Sigmoid colon (tissue), 7 donors: ENCODE measurements around the gene TMEM87A. TPM values are rescaled to one million over a fixed set of nuclear protein-coding genes. Genes with fewer than 3 reads are reported as not detected.

ENCODE experiments used
- DNase-seq: peaks from one replicate; pipeline ENCODE4 v3.0.0-alpha.2; 2019
- H3K27ac ChIP-seq, 4 donors: fragments of 200-600 bp; sonication (generic); one replicate each; pipeline ENCODE4 v1.5.1; 2016 to 2019; ENCODE audit warnings: mild to moderate bottlenecking in 1 of 4
- H3K27me3 ChIP-seq, 3 donors: fragments of 200-600 bp; sonication (generic); one replicate each; pipeline ENCODE4 v1.5.1; 2019; ENCODE audit warnings: mild to moderate bottlenecking in 1 of 3
- H3K36me3 ChIP-seq, 4 donors: fragments of 200-600 bp; sonication (generic); one replicate each; pipeline ENCODE4 v1.5.1; 2016 to 2019
- H3K4me1 ChIP-seq, 4 donors: fragments of 200-600 bp; sonication (generic); one replicate each; pipeline ENCODE4 v1.5.1; 2017 to 2019
- H3K4me3 ChIP-seq, 4 donors: fragments of 200-600 bp; sonication (generic); one replicate each; pipeline ENCODE4 v1.5.1; 2017 to 2019; ENCODE audit warnings: mild to moderate bottlenecking in 2 of 4, moderate library complexity in 1 of 4
- H3K9me3 ChIP-seq, 4 donors: fragments of 200-600 bp in 3 of 4; sonication (generic) in 3 of 4; one replicate each; pipeline versions ENCODE4 v1.5.1 to v1.6.1; 2013 to 2019
- EP300 ChIP-seq, 4 donors: sonication (generic); formaldehyde crosslinking; IDR thresholded peaks; one replicate each; pipeline ENCODE4 v1.6.1; 2017; ENCODE audit warnings: antibody characterized with exemption in 4 of 4
- POLR2A ChIP-seq, 2 donors: fragments of 450-650 bp; IDR thresholded peaks; one replicate each; pipeline ENCODE4 v1.6.1; 2016; ENCODE audit warnings: antibody characterized with exemption in 2 of 2, mild to moderate bottlenecking in 2 of 2, moderate library complexity in 2 of 2
- POLR2AphosphoS5 ChIP-seq, 4 donors: sonication (generic); formaldehyde crosslinking; IDR thresholded peaks; one replicate each; pipeline ENCODE4 v1.6.1; 2017; ENCODE audit warnings: antibody characterized with exemption in 4 of 4
- WGBS, 2 donors: extraction: QIAGEN DNeasy Blood & Tissue Kit; methylation state at CpG; one replicate each; pipeline ENCODE4 v1.1.7; 2013; 5-methylcytosine and 5-hydroxymethylcytosine counted together
- intact Hi-C: fragments of 100-400 bp; cut with DNase I; formaldehyde crosslinking; loops from one replicate; pipeline ENCODE4 v1.15.1; 2023
- polyA plus RNA-seq, 3 donors: library from polyadenylated mRNA; stranded (reverse); fragments of 200-250 nt; gene quantifications; one replicate each; pipeline ENCODE4 v1.2.3, GENCODE V29; 2013
- total RNA-seq, 4 donors: library from RNA; depleted of rRNA; stranded (reverse); fragments of >200 nt; gene quantifications; one replicate each; pipeline ENCODE4 v1.1.0, GENCODE V29; 2016
- TF ChIP-seq, protein P1 (sequence below), 4 experiments: fragments of 450-650 bp in 3 of 4; fragments of 200-600 bp in 1 of 4; IDR thresholded peaks; one replicate each; pipeline ENCODE4 v1.5.1; 2016 to 2019; ENCODE audit warnings: antibody characterized with exemption in 4 of 4, mild to moderate bottlenecking in 3 of 4, moderate library complexity in 2 of 4
- donor health status: healthy with polysubstance abuse.
- donor health status: Bipolar disorder and iron deficiency.
- donor health status: healthy.

The TMEM87A gene
- total and polyA plus RNA-seq, 7 donors = 9.6 to 45.3 (median 41.0) TPM

GRCh38 chr15:42191610-42192346, 81.5 kb downstream of the TMEM87A start:
- no peak for DNase-seq
- Histone ChIP-seq H3K27me3 (no peaks in the 10 kb centered on the region), H3K9me3 (no peaks in the 10 kb centered on the region), H3K27ac (no peak overlapping the region), H3K36me3 (peaks cover 16 to 49% (median 29%) of the 10 kb centered on the region in 4 donors), H3K4me3 (no peak overlapping the region), H3K4me1 (no peaks in the 10 kb centered on the region)
- intact Hi-C loops = no loop called here
- WGBS, 2 donors = 85 to 89% methylated on average over 8 of the region's 8 CpGs
- TF ChIP-seq POLR2A (IDR thresholded peaks at IDR 0.05) (no peak), EP300 (IDR thresholded peaks at IDR 0.05) (no peak), POLR2AphosphoS5 (IDR thresholded peaks at IDR 0.05) (no peak)
- TF ChIP-seq, protein P1, sequence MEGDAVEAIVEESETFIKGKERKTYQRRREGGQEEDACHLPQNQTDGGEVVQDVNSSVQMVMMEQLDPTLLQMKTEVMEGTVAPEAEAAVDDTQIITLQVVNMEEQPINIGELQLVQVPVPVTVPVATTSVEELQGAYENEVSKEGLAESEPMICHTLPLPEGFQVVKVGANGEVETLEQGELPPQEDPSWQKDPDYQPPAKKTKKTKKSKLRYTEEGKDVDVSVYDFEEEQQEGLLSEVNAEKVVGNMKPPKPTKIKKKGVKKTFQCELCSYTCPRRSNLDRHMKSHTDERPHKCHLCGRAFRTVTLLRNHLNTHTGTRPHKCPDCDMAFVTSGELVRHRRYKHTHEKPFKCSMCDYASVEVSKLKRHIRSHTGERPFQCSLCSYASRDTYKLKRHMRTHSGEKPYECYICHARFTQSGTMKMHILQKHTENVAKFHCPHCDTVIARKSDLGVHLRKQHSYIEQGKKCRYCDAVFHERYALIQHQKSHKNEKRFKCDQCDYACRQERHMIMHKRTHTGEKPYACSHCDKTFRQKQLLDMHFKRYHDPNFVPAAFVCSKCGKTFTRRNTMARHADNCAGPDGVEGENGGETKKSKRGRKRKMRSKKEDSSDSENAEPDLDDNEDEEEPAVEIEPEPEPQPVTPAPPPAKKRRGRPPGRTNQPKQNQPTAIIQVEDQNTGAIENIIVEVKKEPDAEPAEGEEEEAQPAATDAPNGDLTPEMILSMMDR (IDR thresholded peaks at IDR 0.05) = no peak

- 95 to 99% methylated on average over 2 of the region's 2 CpGs for WGBS, 2 donors
- Histone ChIP-seq H3K27me3 (no peaks in the 10 kb centered on the region), H3K27ac (no peak overlapping the region), H3K4me1 (no peaks in the 10 kb centered on the region), H3K4me3 (no peak overlapping the region), H3K36me3 (peaks cover 25 to 63% (median 39%) of the 10 kb centered on the region in 4 donors), H3K9me3 (no peaks in the 10 kb centered on the region)
- no peak for TF ChIP-seq POLR2A (IDR thresholded peaks at IDR 0.05)
- intact Hi-C loops = no loop called here
- DNase-seq = no peak
Measured at GRCh38 chr15:42190370-42190769, 82.9 kb downstream of the TMEM87A start.

- intact Hi-C loops = no loop called here
- Histone ChIP-seq H3K27me3 (no peaks in the 10 kb centered on the region), H3K4me1 (no peaks in the 10 kb centered on the region), H3K9me3 (no peaks in the 10 kb centered on the region), H3K4me3 (no peak overlapping the region), H3K27ac (no peak overlapping the region), H3K36me3 (peaks cover 31 to 97% (median 57%) of the 10 kb centered on the region in 4 donors)
- no peak for TF ChIP-seq POLR2AphosphoS5 (IDR thresholded peaks at IDR 0.05)
- TF ChIP-seq, protein P1 (IDR thresholded peaks at IDR 0.05) = no peak
- no peak for TF ChIP-seq EP300 (IDR thresholded peaks at IDR 0.05)
- TF ChIP-seq POLR2A (IDR thresholded peaks at IDR 0.05) = no peak
- WGBS, 2 donors = 94 to 99% methylated on average over 1 of the region's 1 CpG
- DNase-seq = no peak
Measured at GRCh38 chr15:42185801-42186200, 87.4 kb downstream of the TMEM87A start.

GRCh38 chr15:42184736-42185135, 88.5 kb downstream of the TMEM87A start:
- DNase-seq = no peak
- H3K36me3 ChIP-seq = peaks cover 23 to 97% (median 64%) of the 10 kb centered on the region in 4 donors

DNA sequence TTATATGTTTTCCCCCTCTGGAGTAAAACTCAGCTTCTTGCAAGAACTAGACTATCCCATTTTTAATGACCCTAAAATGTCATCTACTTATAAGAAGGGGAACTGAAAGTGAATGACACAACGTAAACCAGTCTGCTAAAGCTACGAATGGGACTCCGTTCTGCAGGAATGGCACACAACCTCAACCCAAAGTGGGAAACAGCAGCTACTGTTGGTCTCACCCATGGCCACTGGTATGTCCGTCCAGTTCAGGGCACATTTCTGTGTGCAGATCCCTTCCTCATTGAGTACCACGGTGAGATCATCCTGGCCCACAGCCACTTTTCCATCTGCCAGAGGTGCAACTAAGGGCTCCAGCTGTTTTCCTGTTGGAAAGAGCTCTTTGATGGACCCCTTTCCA, 88.9 kb downstream of the TMEM87A start:
- Histone ChIP-seq H3K27me3 (no peaks in the 10 kb centered on the region), H3K27ac (no peak overlapping the region), H3K4me3 (no peak overlapping the region), H3K36me3 (peaks cover 23 to 99% (median 67%) of the 10 kb centered on the region in 4 donors), H3K4me1 (no peaks in the 10 kb centered on the region), H3K9me3 (no peaks in the 10 kb centered on the region)
- intact Hi-C loops = no loop called here
- TF ChIP-seq POLR2AphosphoS5 (IDR thresholded peaks at IDR 0.05) (no peak), EP300 (IDR thresholded peaks at IDR 0.05) (no peak), POLR2A (IDR thresholded peaks at IDR 0.05) (no peak)
- TF ChIP-seq, protein P1 (IDR thresholded peaks at IDR 0.05) = no peak
- no peak for DNase-seq
- 77% methylated on average over 5 of the region's 5 CpGs for WGBS, 2 donors

More at GRCh38 chr15:42184736-42185135, 88.5 kb downstream of the TMEM87A start:
- Histone ChIP-seq H3K27me3 (no peaks in the 10 kb centered on the region), H3K4me3 (no peak overlapping the region), H3K4me1 (no peaks in the 10 kb centered on the region), H3K27ac (no peak overlapping the region), H3K9me3 (no peaks in the 10 kb centered on the region)
- TF ChIP-seq POLR2AphosphoS5 (IDR thresholded peaks at IDR 0.05) = no peak
- no peak for TF ChIP-seq POLR2A (IDR thresholded peaks at IDR 0.05)
- no peak for TF ChIP-seq EP300 (IDR thresholded peaks at IDR 0.05)
- TF ChIP-seq, protein P1 (IDR thresholded peaks at IDR 0.05) = no peak
- WGBS, 2 donors = 93 to 98% methylated on average over 4 of the region's 4 CpGs
- intact Hi-C loops = no loop called here
